ENCODE measurements around the gene TCF23. TPM values are rescaled to one million over a fixed set of nuclear protein-coding genes. Genes with fewer than 3 reads are reported as not detected.
A peak's percentile ranks its signal among the peaks of the same experiment; 100 is the strongest.

TCF23 gene
- total RNA-seq, 2 donors from 2014 or later, result not detected

- ATAC-seq, result peak; percentile 27
- DNase-seq, result no peak
- intact Hi-C loops (cut with DNase I, micrococcal nuclease), result no loop called here
These were observed 22.5 kb upstream of the TCF23 start for GRCh38 chr2:27126252-27126710.

GRCh38 chr2:27127883-27128667, 20.7 kb upstream of the TCF23 start:
- no peak for DNase-seq
- intact Hi-C loops (cut with DNase I, micrococcal nuclease), result no loop called here
- no peak for ATAC-seq

DNA sequence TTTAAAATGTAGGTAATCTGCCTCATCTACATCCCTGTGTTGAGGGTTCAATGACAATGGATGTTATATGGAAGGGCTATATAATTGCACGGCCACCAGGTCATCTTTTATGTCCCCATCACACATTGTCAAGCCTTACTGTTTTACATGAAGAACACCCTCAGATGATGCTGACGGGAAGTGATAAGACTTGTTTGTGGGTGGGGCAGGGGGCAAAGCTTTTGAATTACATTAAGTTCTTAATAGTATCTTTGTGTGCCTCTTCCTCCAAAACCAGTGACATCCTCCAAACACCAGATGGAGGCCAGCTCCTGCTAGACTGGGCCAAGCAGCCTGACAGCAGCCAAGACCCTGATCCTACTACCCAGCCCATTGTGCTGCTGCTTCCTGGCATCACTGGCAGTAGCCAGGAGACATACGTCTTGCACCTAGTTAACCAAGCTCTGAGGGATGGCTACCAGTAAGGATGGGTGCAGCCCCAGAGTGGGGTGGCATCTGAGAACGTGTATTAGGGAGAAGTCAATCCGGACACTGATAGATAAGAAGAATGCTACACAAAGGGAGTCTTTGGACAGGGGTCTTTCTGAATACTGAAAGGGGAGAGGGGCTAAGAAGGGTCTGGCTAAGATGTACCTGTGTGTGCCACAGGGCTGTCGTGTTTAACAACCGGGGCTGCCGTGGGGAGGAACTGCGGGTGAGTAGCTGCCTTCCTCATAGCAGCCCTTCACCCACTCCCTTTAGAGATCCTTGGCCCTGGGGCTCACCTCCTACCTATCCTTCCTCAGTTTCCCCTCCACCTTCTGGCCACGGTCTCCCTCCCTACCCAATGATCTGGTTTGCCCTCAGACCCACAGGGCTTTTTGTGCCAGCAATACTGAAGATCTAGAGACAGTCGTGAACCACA, 19.9 kb upstream of the TCF23 start:
- no peak for DNase-seq
- no peak for ATAC-seq
- intact Hi-C loops (cut with DNase I, micrococcal nuclease), result no loop called here

GRCh38 chr2:27130396-27130795, 18.4 kb upstream of the TCF23 start:
- intact Hi-C loops (cut with DNase I, micrococcal nuclease), result no loop called here
- ATAC-seq, result no peak
- DNase-seq, result no peak

DNA sequence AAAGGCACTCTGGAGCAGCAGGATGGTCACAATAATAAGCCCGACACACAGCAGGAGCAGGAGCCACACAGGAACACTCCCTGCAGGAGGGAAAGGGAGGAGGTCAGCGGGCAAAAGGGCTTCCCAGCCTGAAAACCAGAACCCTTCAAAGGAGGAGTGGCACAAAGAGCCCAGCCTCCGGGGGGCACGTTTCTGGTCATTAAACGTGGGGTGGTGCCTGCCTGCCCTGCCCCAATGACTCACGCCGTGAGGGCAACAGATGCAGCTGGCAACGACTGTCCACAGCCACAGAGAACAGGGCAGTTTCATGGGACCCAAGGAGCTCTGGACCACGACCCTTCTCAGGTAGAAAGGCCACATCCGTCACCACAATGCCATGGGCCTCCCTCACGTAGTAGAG, 17.4 kb upstream of the TCF23 start:
- DNase-seq (no peak), ATAC-seq (no peak)
- intact Hi-C loops (cut with DNase I, micrococcal nuclease), result no loop called here

GRCh38 chr2:27133195-27133875, 15.5 kb upstream of the TCF23 start:
- intact Hi-C loops (cut with DNase I, micrococcal nuclease), result no loop called here
- DNase-seq (peak in 1 of 2 donors; percentile 15), ATAC-seq (no peak)

- DNase-seq (peak; percentile 96 to 99), ATAC-seq (peak; percentile 97)
- intact Hi-C loops (cut with DNase I, micrococcal nuclease), result no loop called here
These were observed 14.7 kb upstream of the TCF23 start, which contains the start of gene PREB for GRCh38 chr2:27133905-27134780. TSS of gene PREB (minus strand) at chr2:27134636. CDS start at chr2:27134421, 215 bp downstream.

GRCh38 chr2:27134781-27135477, 13.9 kb upstream of the TCF23 start:
- no peak for DNase-seq
- no peak for ATAC-seq
- intact Hi-C loops (cut with DNase I, micrococcal nuclease), result no loop called here

- no peak for ATAC-seq
- no peak for DNase-seq
- intact Hi-C loops (cut with DNase I, micrococcal nuclease), result no loop called here
These were observed 13.3 kb upstream of the TCF23 start for GRCh38 chr2:27135478-27135955.

- ATAC-seq (no peak), DNase-seq (no peak)
- intact Hi-C loops (cut with DNase I, micrococcal nuclease), result no loop called here
These were observed 12.1 kb upstream of the TCF23 start for GRCh38 chr2:27136751-27137150.

DNA sequence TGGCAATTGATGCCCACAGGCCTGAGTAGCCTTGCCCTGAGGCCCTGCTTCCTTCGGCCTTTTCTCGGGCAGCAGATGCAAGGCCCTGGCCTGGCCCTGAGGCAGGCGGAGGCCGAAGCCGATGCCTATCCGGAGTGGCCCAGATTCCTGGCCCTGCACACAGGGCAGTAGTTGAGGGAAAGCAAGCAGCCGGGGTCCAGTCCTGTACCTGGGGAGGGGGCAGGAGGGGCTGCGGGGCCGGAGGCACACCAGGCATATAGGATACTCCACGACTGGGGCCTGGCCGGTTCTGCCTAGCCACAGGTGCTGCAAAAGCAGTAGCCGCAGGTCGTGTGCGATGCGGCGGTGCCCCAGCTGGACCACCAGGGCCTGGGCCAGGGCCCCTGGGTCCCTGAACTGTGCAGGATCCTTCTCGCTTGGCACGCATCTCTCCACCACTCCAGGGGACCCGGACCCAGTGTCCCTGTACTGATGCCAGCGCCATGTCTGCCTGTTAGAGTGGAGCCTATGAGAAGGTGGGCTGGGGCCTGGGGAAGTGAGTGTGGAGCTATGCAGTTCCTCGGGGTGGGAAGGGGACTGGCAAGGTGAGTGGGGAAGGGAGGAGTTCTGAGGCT, 11.4 kb upstream of the TCF23 start:
- intact Hi-C loops (cut with DNase I, micrococcal nuclease), result no loop called here
- ATAC-seq, result no peak
- no peak for DNase-seq

DNA sequence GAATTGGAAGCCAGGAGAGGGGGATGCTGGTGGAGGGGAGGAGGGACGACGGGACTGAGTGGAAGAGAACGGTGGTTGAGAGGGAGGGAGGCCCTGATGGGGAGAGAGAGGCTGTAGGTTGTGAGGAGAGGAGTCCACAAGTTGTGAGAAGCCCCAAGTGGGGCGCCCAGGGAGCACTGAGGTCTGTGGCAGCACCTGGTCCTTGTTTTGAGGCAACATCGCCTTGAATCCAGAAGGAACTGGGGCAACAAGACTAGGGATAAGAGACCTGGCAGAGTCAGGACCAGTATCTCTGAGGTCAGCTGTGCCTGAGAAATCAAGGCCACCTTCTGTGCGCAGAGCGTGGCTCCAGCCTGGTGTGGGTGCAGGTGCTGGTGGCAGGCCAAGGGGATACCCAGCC, 10.7 kb upstream of the TCF23 start:
- ATAC-seq (no peak), DNase-seq (no peak)
- intact Hi-C loops (cut with DNase I, micrococcal nuclease), result no loop called here

- intact Hi-C loops (cut with DNase I, micrococcal nuclease), result no loop called here
- no peak for ATAC-seq
- no peak for DNase-seq
These were observed 9.5 kb upstream of the TCF23 start, which contains the start of gene PRR30 for GRCh38 chr2:27139310-27139709. TSS of gene PRR30 (minus strand) at chr2:27139410. CDS start at chr2:27138329, 1,081 bp downstream.

- intact Hi-C loops (cut with DNase I, micrococcal nuclease), result no loop called here
- no peak for ATAC-seq
- no peak for DNase-seq
These were observed 5.5 kb upstream of the TCF23 start for GRCh38 chr2:27143285-27143684.

DNA sequence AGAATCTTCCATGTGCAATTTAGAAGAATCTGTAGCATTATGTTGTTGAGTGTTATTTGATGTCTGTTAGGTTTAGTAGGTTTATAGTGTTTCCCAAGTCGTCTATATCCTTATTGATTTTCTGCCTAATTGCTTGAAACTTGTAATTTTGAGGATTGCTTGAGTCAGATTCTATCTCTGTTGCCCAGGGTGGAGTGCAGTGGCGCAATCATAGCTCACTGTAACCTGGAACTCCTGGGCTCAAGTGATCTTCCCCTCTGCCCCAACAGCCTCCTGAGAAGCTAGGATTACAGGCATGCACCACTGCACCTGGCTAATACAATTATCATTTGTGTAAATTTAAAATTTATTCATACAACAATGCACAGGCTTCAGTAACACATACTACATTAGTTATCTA, 3.1 kb upstream of the TCF23 start:
- DNase-seq (no peak), ATAC-seq (no peak)
- intact Hi-C loops (cut with DNase I, micrococcal nuclease), result no loop called here

DNA sequence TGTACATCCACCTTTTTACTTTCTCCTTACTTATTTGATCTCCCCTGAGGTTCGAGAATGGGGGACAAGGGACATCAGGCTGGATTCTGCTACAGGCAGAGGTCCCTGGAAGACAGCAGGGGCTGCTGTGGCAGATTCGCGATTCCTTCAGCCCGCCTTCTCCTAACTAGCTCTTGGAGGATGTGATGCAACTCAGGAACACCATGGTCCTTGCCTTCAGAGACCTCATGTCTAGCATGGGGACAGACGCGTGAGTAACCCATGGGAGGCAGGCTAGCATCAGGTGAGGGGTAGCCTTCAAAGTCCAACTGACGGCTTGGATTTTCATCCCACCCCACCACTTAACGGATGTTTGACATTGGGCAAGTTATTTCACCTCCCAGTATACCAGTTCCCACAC, 869 bp upstream of the TCF23 start:
- DNase-seq, result no peak
- intact Hi-C loops (cut with DNase I, micrococcal nuclease), result no loop called here
- ATAC-seq, result no peak

All from left colon (tissue), 2 donors.